ENCODE measurements around the gene E2F6. TPM values are rescaled to one million over a fixed set of nuclear protein-coding genes. Genes with fewer than 3 reads are reported as not detected.

The E2F6 gene
- total RNA-seq, 5 donors from 2014 or later (not counting 1 experiment from before 2014, with no cell fraction given), result 4.8 to 9.5 (median 9.1) TPM

DNA sequence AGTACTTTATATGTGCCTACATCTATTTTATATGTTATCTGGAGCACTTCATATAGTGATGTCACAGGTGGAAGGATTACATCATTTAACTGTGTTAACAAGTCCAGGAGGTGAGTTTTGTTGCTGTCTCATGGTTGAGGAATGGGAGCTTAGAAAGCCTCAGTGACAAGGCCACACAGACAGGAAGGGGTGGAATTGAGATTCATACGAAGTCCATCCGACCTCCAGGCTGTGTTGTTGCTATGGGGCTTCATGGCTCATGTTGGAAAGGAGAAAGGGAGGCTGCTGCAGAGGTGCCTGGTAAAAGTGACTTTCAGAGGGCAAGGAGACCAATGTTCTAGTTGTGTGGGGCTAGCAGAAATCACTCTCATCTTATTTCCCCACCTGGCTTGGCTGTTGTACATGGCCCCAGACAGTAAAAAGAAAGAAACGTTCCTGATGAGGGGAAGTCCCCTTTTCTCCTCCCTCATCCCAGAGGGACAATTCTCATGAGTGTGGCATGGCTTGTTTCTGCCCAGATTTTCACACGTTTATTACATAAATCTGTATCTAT lies 36.9 kb upstream of the E2F6 start:
- no peak for ATAC-seq (replicated peaks in 1 of 4)
- Histone ChIP-seq H3K27me3 (replicated peaks in 1 of 2; ENCODE audit: control insufficient read depth in 2 of 2, extremely low read depth in 1 of 2, insufficient read depth in 2 of 2, low read length in 1 of 2) (peaks cover 0 to 23% of the 10 kb centered on the region in 2 experiments), H3K27ac (ENCODE audit: low read length) (no peak overlapping the region), H3K4me3 (ENCODE audit: control insufficient read depth in 1 of 2, extremely low read depth in 1 of 2, low read length in 1 of 2) (no peak overlapping the region), H3K4me1 (ENCODE audit: control insufficient read depth in 1 of 2, extremely low read depth in 1 of 2, insufficient read depth in 2 of 2, low read length in 2 of 2) (no peaks in the 10 kb centered on the region), H3K9me3 (no peaks in the 10 kb centered on the region), H3K36me3 (ENCODE audit: control insufficient read depth in 2 of 2, extremely low read depth in 1 of 2, insufficient read depth in 1 of 2, low read length in 1 of 2) (no peaks in the 10 kb centered on the region)
- Mint-ChIP-seq H3K27me3 (peaks cover 9 to 22% of the 10 kb centered on the region in 2 donors), H3K27ac (no peak overlapping the region), H3K9me3 (peaks cover 0 to 5% (median 4%) of the 10 kb centered on the region in 3 donors), H3K36me3 (no peaks in the 10 kb centered on the region), H3K4me1 (no peaks in the 10 kb centered on the region), H3K4me3 (no peak overlapping the region)
- CTCF ChIA-PET, result no interaction called here
- POLR2A ChIA-PET, result no interaction called here
- DNase-seq, result no peak
- 79% methylated on average over 2 of the region's 4 CpGs for WGBS (ENCODE audit: insufficient coverage)

DNA sequence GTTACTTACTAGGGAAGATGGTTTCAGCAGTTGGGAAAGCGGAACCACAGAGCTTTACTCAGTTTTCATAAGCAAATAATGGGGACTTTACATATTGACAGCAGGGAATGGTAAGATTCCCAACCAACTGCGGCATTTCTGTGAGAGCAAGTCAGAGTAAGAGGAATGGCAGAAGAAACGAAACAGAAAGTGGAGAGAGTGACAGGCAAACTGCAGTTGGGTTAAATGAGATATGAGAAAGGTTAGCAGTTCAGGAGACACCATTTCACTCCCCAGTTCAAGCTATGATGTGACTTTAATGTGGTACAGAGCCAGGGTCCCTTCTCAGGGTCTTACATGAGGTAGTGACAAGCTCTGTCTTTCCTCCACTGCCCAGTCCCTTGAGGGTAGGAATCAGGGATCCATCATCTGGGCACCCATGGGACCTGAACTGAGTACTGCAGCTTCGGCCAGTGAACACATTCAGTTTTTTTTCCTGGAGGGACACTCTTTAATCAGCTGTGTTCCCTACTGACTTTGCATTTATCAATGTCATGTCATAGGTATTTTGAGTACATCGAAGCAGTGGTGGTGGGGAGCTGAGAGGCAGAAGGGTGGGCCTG lies 34.8 kb upstream of the E2F6 start:
- Mint-ChIP-seq H3K36me3 (no peaks in the 10 kb centered on the region), H3K4me1 (no peaks in the 10 kb centered on the region), H3K27ac (no peak overlapping the region), H3K9me3 (peaks cover 0 to 5% (median 4%) of the 10 kb centered on the region in 3 donors), H3K27me3 (peaks cover 9 to 18% of the 10 kb centered on the region in 2 donors), H3K4me3 (no peak overlapping the region)
- no peak overlapping the region for H3K27ac ChIP-seq (ENCODE audit: low read length)
- no peak overlapping the region for H3K4me3 ChIP-seq (ENCODE audit: control insufficient read depth in 1 of 2, extremely low read depth in 1 of 2, low read length in 1 of 2)
- no peak for ATAC-seq (replicated peaks in 1 of 4)
- 70% methylated on average over 3 of the region's 5 CpGs for WGBS (ENCODE audit: insufficient coverage)
- ChIA-PET POLR2A (no interaction called here), CTCF (no interaction called here)
- no peak for DNase-seq
- H3K36me3 ChIP-seq (ENCODE audit: control insufficient read depth in 2 of 2, extremely low read depth in 1 of 2, insufficient read depth in 1 of 2, low read length in 1 of 2), result no peaks in the 10 kb centered on the region
- no peaks in the 10 kb centered on the region for H3K4me1 ChIP-seq (ENCODE audit: control insufficient read depth in 1 of 2, extremely low read depth in 1 of 2, insufficient read depth in 2 of 2, low read length in 2 of 2)
- peaks cover 0 to 15% of the 10 kb centered on the region in 2 experiments for H3K27me3 ChIP-seq (replicated peaks in 1 of 2; ENCODE audit: control insufficient read depth in 2 of 2, extremely low read depth in 1 of 2, insufficient read depth in 2 of 2, low read length in 1 of 2)
- H3K9me3 ChIP-seq, result no peaks in the 10 kb centered on the region

DNA sequence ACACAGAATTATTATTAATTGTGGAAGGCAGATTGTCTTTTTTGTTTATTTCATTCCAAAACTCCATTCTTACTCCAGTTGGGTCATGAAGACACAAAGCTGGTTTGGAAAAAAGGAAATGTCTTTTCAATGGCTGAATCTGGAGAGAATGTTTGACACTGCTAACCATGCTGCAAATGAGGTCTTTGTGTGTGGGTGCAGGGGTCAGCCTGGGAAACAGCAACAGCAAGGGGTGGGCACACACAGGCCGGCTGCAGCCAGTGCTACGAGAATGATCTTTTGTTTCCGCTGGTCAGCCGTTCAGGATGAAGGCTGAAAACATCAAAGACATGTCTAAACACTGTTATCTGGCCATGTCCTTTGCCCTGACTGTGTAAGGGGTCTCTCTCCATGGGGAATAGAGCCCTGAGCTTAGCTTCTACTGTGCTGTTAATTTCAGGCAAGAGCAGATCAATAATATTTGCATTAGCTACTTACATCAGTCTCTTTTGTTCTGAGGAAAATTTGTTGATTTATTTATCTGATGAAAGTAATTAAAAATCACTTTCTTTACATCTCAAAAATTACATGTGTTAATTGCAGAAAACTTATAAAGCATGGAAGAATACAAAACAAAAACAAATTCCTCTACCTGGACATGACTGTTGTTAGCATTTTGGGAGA lies 33.3 kb upstream of the E2F6 start:
- Histone ChIP-seq H3K36me3 (ENCODE audit: control insufficient read depth in 2 of 2, extremely low read depth in 1 of 2, insufficient read depth in 1 of 2, low read length in 1 of 2) (no peaks in the 10 kb centered on the region), H3K27ac (ENCODE audit: low read length) (no peak overlapping the region), H3K4me3 (ENCODE audit: control insufficient read depth in 1 of 2, extremely low read depth in 1 of 2, low read length in 1 of 2) (no peak overlapping the region), H3K27me3 (replicated peaks in 1 of 2; ENCODE audit: control insufficient read depth in 2 of 2, extremely low read depth in 1 of 2, insufficient read depth in 2 of 2, low read length in 1 of 2) (peaks cover 0 to 17% of the 10 kb centered on the region in 2 experiments), H3K9me3 (no peaks in the 10 kb centered on the region), H3K4me1 (ENCODE audit: control insufficient read depth in 1 of 2, extremely low read depth in 1 of 2, insufficient read depth in 2 of 2, low read length in 2 of 2) (no peaks in the 10 kb centered on the region)
- Mint-ChIP-seq H3K9me3 (peaks cover 0 to 5% (median 4%) of the 10 kb centered on the region in 3 donors), H3K4me3 (no peak overlapping the region), H3K27me3 (peaks cover 7 to 17% of the 10 kb centered on the region in 2 donors), H3K4me1 (no peaks in the 10 kb centered on the region), H3K36me3 (no peaks in the 10 kb centered on the region), H3K27ac (no peak overlapping the region)
- no peak for DNase-seq
- ChIA-PET POLR2A (interaction anchor here in 1 of 2 donors (0.5 kb wide), 1 partner anchor 15 kb away, joined by 3 read pairs; no protein-coding TSS in a partner anchor), CTCF (no interaction called here)
- 87% methylated on average over 4 of the region's 4 CpGs for WGBS (ENCODE audit: insufficient coverage)
- no peak for ATAC-seq (replicated peaks in 1 of 4)

GRCh38 chr2:11498543-11499034 lies 32.6 kb upstream of the E2F6 start:
- Mint-ChIP-seq H3K27ac (no peak overlapping the region), H3K9me3 (peaks cover 0 to 5% (median 4%) of the 10 kb centered on the region in 3 donors), H3K27me3 (peaks cover 9 to 14% of the 10 kb centered on the region in 2 donors), H3K4me1 (no peaks in the 10 kb centered on the region), H3K36me3 (no peaks in the 10 kb centered on the region), H3K4me3 (no peak overlapping the region)
- H3K27ac ChIP-seq (ENCODE audit: low read length), result no peak overlapping the region
- H3K4me3 ChIP-seq (ENCODE audit: control insufficient read depth in 1 of 2, extremely low read depth in 1 of 2, low read length in 1 of 2), result no peak overlapping the region
- peaks cover 0 to 19% of the 10 kb centered on the region in 2 experiments for H3K27me3 ChIP-seq (replicated peaks in 1 of 2; ENCODE audit: control insufficient read depth in 2 of 2, extremely low read depth in 1 of 2, insufficient read depth in 2 of 2, low read length in 1 of 2)
- no peaks in the 10 kb centered on the region for H3K36me3 ChIP-seq (ENCODE audit: control insufficient read depth in 2 of 2, extremely low read depth in 1 of 2, insufficient read depth in 1 of 2, low read length in 1 of 2)
- H3K4me1 ChIP-seq (ENCODE audit: control insufficient read depth in 1 of 2, extremely low read depth in 1 of 2, insufficient read depth in 2 of 2, low read length in 2 of 2), result no peaks in the 10 kb centered on the region
- ATAC-seq (replicated peaks in 1 of 4) (no peak), DNase-seq (no peak)
- POLR2A ChIA-PET, result interaction anchor here in 1 of 2 donors (0.5 kb wide), 1 partner anchor 15 kb away, joined by 3 read pairs; no protein-coding TSS in a partner anchor
- WGBS (ENCODE audit: insufficient coverage), result 61% methylated on average over 8 of the region's 9 CpGs
- CTCF ChIA-PET, result no interaction called here
- no peaks in the 10 kb centered on the region for H3K9me3 ChIP-seq

GRCh38 chr2:11495844-11496681 lies 30.1 kb upstream of the E2F6 start:
- Histone ChIP-seq H3K27ac (ENCODE audit: low read length) (no peak overlapping the region), H3K9me3 (no peaks in the 10 kb centered on the region), H3K27me3 (replicated peaks in 1 of 2; ENCODE audit: control insufficient read depth in 2 of 2, extremely low read depth in 1 of 2, insufficient read depth in 2 of 2, low read length in 1 of 2) (peaks cover 0 to 18% of the 10 kb centered on the region in 2 experiments), H3K36me3 (ENCODE audit: control insufficient read depth in 2 of 2, extremely low read depth in 1 of 2, insufficient read depth in 1 of 2, low read length in 1 of 2) (no peaks in the 10 kb centered on the region), H3K4me3 (ENCODE audit: control insufficient read depth in 1 of 2, extremely low read depth in 1 of 2, low read length in 1 of 2) (no peak overlapping the region), H3K4me1 (ENCODE audit: control insufficient read depth in 1 of 2, extremely low read depth in 1 of 2, insufficient read depth in 2 of 2, low read length in 2 of 2) (no peaks in the 10 kb centered on the region)
- peaks cover 6 to 8% of the 10 kb centered on the region in 2 donors for H3K27me3 Mint-ChIP-seq
- ChIA-PET POLR2A (interaction anchor here in 1 of 2 donors (0.7 kb wide), 1 partner anchor 152 kb away, joined by 4 read pairs; no protein-coding TSS in a partner anchor), CTCF (no interaction called here)
- WGBS (ENCODE audit: insufficient coverage), result 50% methylated on average over 19 of the region's 30 CpGs
- no peaks in the 10 kb centered on the region for H3K36me3 Mint-ChIP-seq
- no peak overlapping the region for H3K27ac Mint-ChIP-seq
- no peaks in the 10 kb centered on the region for H3K9me3 Mint-ChIP-seq
- no peak overlapping the region for H3K4me3 Mint-ChIP-seq
- no peaks in the 10 kb centered on the region for H3K4me1 Mint-ChIP-seq
- no peak for DNase-seq
- no peak for ATAC-seq (replicated peaks in 1 of 4)

DNA sequence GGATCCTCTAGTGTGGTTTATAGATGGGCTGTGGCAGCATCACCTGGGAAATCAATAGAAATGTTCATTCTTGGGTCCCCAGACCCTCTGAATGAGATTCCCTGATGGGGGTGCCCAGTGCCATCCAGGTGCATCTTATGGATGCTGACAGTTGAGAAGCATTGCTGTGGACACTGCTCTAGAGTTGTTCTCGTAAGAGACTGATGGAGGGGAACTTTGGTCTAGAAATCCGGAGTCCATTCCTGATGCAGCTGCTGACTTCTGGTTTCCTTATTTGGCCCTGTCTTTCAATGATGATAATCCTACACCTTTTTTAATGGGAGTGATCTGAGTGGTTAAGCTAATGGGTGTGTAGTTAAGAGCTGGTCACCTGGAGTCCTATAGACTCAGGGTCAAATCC lies 28.3 kb upstream of the E2F6 start:
- no CpG with 5 or more reads among the region's 2 CpGs for WGBS (ENCODE audit: insufficient coverage)
- CTCF ChIA-PET, result no interaction called here
- no peak for DNase-seq
- Histone ChIP-seq H3K27ac (ENCODE audit: low read length) (no peak overlapping the region), H3K36me3 (ENCODE audit: control insufficient read depth in 2 of 2, extremely low read depth in 1 of 2, insufficient read depth in 1 of 2, low read length in 1 of 2) (no peaks in the 10 kb centered on the region), H3K27me3 (replicated peaks in 1 of 2; ENCODE audit: control insufficient read depth in 2 of 2, extremely low read depth in 1 of 2, insufficient read depth in 2 of 2, low read length in 1 of 2) (peaks cover 0 to 16% of the 10 kb centered on the region in 2 experiments), H3K4me3 (ENCODE audit: control insufficient read depth in 1 of 2, extremely low read depth in 1 of 2, low read length in 1 of 2) (no peak overlapping the region), H3K4me1 (ENCODE audit: control insufficient read depth in 1 of 2, extremely low read depth in 1 of 2, insufficient read depth in 2 of 2, low read length in 2 of 2) (no peaks in the 10 kb centered on the region), H3K9me3 (no peaks in the 10 kb centered on the region)
- no peak for ATAC-seq (replicated peaks in 1 of 4)
- Mint-ChIP-seq H3K27me3 (peaks cover 11 to 13% of the 10 kb centered on the region in 2 donors), H3K36me3 (no peaks in the 10 kb centered on the region), H3K27ac (no peak overlapping the region), H3K4me3 (no peak overlapping the region), H3K4me1 (no peaks in the 10 kb centered on the region), H3K9me3 (peaks cover 0 to 3% (median 0%) of the 10 kb centered on the region in 3 donors)
- POLR2A ChIA-PET, result no interaction called here
